NK-92 treated with Interleukin-12 subunit alpha and Interleukin-12 subunit beta, amount 100 ng/mL, for 24 hours (cell line): ENCODE data around the gene FBXL22.
"Not testable (repeated sequence)": the region's sequence is repeated elsewhere in the genome, so short reads cannot be mapped to it uniquely, and the experiment has no call there.

Source experiments
- DNase-seq: peaks from one replicate; lab custom pipeline; 2025; lab: John Stamatoyannopoulos, UW

Gene FBXL22

GRCh38 chr15:63612300-63612699, 15.1 kb downstream of the FBXL22 start:
- DNase-seq, result no peak

GRCh38 chr15:63615935-63616334, 18.7 kb downstream of the FBXL22 start:
- DNase-seq, result no peak

- not testable (repeated sequence) for DNase-seq
Measured at GRCh38 chr15:63617147-63617546, 20.0 kb downstream of the FBXL22 start.

- not testable (repeated sequence) for DNase-seq
Measured at GRCh38 chr15:63617627-63618026, 20.4 kb downstream of the FBXL22 start.

- DNase-seq, result not testable (repeated sequence)
Measured at GRCh38 chr15:63620760-63621159, 23.6 kb downstream of the FBXL22 start.

GRCh38 chr15:63623232-63623969, 26.2 kb downstream of the FBXL22 start:
- no peak for DNase-seq

- no peak for DNase-seq
Measured at GRCh38 chr15:63626955-63627354, 29.8 kb downstream of the FBXL22 start.

- no peak for DNase-seq
Measured at GRCh38 chr15:63628123-63628822, 31.1 kb downstream of the FBXL22 start.

- DNase-seq, result no peak
Measured at GRCh38 chr15:63630036-63630751, 33.0 kb downstream of the FBXL22 start.

GRCh38 chr15:63633312-63633711, 36.1 kb downstream of the FBXL22 start:
- no peak for DNase-seq

- DNase-seq, result no peak
Measured at GRCh38 chr15:63634154-63634553, 37.0 kb downstream of the FBXL22 start.

GRCh38 chr15:63636518-63637061, 39.4 kb downstream of the FBXL22 start:
- DNase-seq, result no peak

GRCh38 chr15:63638839-63639238, 41.7 kb downstream of the FBXL22 start:
- no peak for DNase-seq

GRCh38 chr15:63640146-63640545, 43.0 kb downstream of the FBXL22 start:
- no peak for DNase-seq
